WI38 (cell line): ENCODE measurements around the gene HMCN1.
"Not testable (repeated sequence)": the region's sequence is repeated elsewhere in the genome, so short reads cannot be mapped to it uniquely, and the experiment has no call there.

Experiments used
- H3K4me3 ChIP-seq: 2 replicates; pipeline ENCODE4 v1.5.1; 2011; ENCODE audit warnings: low read depth, mild to moderate bottlenecking, control low read depth, low read length
- TF ChIP-seq, protein P1 (sequence below): IDR thresholded peaks from 2 replicates; pipeline ENCODE4 v1.5.1; 2012; ENCODE audit warnings: low read depth, mild to moderate bottlenecking, control low read depth, low read length

Gene HMCN1

DNA sequence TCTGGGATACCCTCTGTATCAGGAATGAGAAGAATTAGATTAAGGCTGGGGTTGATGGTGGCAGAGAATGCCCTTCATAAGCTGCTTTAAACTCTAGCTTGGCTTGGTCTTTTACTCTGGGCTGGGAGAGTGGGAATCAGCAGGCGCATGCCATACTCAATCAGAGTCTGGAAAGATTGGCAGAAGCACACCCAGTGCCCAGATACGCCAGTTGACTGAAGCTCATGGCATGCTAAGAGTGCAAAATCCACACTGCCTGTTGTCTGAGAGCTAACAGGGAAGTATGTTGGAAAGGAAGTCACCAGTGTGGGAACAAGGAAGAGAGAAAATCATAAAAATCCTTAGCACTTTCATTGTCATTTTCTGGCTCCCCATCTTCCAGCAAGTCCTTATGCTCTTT lies 53.0 kb downstream of the HMCN1 start:
- no peak overlapping the region for H3K4me3 ChIP-seq
- TF ChIP-seq, protein P1, sequence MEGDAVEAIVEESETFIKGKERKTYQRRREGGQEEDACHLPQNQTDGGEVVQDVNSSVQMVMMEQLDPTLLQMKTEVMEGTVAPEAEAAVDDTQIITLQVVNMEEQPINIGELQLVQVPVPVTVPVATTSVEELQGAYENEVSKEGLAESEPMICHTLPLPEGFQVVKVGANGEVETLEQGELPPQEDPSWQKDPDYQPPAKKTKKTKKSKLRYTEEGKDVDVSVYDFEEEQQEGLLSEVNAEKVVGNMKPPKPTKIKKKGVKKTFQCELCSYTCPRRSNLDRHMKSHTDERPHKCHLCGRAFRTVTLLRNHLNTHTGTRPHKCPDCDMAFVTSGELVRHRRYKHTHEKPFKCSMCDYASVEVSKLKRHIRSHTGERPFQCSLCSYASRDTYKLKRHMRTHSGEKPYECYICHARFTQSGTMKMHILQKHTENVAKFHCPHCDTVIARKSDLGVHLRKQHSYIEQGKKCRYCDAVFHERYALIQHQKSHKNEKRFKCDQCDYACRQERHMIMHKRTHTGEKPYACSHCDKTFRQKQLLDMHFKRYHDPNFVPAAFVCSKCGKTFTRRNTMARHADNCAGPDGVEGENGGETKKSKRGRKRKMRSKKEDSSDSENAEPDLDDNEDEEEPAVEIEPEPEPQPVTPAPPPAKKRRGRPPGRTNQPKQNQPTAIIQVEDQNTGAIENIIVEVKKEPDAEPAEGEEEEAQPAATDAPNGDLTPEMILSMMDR = no peak

DNA sequence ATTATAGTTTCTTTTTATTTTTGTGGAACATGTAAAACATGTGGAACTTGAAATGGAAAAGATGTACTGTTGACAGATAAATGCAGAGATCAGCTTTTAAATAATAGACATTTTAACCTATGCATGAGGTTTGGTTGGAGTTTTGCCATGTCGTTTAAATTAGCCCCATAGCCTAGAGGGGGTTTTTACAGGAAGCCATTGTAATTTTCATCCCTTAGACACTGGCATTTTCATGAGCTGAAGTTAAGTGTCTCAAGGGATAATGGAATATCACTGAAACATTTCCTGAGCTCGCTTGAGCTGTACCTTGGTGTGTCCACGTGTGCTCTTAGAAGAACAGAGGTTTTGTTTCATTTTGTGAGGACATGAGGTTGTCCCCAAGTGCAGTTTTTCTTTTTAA lies 54.2 kb downstream of the HMCN1 start:
- H3K4me3 ChIP-seq = no peak overlapping the region
- TF ChIP-seq, protein P1 = no peak

DNA sequence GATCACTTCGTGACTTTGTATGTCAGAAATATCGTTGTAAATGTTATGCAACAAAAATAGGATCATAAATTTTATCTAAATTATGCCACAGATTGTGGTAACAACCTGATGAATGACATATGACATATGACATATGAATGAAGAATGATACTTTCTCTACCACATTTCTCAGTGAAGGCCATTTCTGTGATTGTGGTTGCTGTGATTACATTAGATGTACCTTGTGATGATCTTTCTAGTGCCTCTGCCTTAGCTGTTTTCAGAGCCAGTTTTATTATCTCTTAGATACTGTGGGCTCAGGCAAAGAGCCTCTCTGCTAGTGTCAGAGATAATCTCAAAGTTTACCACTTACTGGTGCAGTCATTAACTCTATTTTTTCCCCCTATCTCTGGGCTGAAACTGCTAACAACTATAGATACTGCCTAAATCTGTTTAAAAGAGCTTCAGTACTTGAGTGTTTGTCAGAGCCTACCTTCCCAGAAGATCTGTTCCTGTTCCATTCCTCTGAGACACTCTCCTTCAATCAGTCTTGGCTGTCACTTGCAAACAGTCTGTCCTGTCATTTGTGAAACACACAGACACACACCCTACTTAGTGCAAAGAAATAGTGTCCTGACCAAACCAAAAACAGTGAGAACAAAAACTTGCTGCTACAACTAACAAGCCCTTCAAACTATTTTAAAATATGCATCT lies 55.5 kb downstream of the HMCN1 start:
- no peak overlapping the region for H3K4me3 ChIP-seq
- TF ChIP-seq, protein P1 = no peak

DNA sequence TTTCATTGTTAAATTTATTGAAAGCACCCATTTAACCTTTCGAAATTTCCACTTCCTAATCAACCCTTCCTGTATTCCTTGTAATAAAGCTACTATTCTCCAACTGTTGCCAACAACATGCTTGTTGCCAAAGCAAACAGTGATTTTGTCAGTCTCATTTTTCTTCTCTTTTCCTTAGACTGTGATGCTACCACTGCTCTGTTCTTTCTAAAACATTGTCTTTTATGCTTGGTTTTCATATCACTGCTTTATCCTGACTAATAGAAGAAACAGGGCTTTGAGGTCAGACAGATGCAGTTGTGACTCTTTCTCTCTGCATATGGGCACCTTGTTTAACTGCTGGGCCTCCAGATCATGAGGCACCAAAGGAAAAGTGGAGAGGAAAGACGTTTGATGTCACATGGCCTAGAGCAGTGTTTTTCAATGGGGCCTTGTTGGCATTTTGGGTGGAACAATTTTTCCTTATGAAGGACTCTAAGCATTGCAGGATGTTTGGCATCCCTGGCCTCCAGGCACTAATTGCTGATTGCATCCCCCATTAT lies 56.1 kb downstream of the HMCN1 start:
- H3K4me3 ChIP-seq = no peak overlapping the region
- TF ChIP-seq, protein P1 = no peak

DNA sequence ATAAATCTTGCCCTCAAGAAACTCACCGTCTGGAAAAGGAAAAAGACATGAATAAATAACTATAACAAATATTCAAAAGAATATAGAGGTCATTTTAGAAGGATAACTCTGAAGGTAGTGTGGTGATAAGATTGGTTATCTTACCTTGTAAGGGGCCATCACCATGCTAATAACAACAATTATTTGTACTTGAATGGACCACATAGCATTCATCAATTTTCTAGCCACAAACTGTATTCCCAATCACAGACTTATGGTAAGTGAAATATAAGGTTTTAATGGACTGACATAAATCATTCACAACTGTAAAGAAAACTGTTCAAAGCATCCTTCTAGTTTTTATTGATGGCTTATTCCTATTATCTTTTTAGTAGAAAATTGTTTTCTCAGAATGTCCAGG lies 57.8 kb downstream of the HMCN1 start:
- TF ChIP-seq, protein P1 = no peak

DNA sequence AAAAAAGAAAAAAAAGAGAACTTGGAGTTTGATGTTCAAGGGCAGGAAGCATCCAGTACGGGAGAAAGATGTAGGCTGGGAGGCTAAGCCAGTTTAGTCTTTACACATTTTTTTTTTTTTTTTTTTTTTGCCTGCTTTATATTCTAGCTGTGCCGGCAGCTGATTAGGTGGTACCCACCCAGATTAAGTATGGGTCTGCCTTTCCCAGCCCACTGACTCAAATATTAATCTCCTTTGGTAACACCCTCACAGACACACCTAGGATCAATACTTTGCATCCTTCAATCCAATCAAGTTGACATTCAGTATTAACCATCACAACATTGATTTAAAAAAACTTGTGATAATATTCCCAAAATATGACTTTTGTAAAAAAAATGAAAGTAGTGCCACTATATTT lies 60.3 kb downstream of the HMCN1 start:
- not testable (repeated sequence) for H3K4me3 ChIP-seq

More for the DNA sequence above, 57.8 kb downstream of the HMCN1 start:
- H3K4me3 ChIP-seq = no peak overlapping the region

DNA sequence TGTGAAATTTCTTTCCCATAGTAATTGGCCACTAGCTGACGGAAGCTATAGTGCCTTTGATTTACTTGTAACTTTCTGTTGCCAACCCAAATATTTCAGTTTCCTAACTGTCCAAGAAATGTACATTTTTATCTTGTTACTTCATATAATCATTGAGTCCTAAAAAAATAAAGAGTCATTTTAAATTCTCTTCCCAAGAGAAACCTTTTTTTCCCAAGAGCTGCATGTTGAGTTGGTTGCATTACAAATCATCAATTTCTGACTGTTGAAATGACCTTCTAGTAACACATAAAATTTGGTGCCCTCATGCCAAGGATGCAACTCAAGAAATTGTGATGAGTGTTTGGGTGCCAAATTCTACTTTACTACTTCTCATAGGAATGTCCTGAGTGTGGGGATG lies 61.0 kb downstream of the HMCN1 start:
- TF ChIP-seq, protein P1 = no peak
- H3K4me3 ChIP-seq = no peak overlapping the region

DNA sequence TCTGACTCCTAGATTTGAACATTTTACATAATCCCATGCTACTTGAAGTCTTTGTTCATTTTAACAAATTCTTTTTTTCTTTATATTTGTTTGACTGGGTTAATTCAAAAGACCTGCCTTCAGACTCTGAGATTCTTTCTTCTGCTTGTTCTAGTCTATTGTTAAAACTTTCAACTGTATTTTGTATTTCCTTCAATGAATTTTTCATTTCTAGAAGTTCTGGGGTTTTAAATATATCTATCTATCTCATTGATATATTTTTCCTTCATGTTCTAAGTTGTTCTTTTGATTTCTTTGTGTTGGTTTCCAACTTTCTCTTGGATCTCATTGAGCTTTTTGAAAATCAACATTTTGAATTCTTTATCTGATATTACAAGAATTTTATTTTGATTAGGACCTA lies 64.3 kb downstream of the HMCN1 start:
- TF ChIP-seq, protein P1 = no peak
- H3K4me3 ChIP-seq = no peak overlapping the region
